ENCODE data around the gene PPFIA1.
"Not testable (repeated sequence)": the region's sequence is repeated elsewhere in the genome, so short reads cannot be mapped to it uniquely, and the experiment has no call there.

PPFIA1 gene

DNA sequence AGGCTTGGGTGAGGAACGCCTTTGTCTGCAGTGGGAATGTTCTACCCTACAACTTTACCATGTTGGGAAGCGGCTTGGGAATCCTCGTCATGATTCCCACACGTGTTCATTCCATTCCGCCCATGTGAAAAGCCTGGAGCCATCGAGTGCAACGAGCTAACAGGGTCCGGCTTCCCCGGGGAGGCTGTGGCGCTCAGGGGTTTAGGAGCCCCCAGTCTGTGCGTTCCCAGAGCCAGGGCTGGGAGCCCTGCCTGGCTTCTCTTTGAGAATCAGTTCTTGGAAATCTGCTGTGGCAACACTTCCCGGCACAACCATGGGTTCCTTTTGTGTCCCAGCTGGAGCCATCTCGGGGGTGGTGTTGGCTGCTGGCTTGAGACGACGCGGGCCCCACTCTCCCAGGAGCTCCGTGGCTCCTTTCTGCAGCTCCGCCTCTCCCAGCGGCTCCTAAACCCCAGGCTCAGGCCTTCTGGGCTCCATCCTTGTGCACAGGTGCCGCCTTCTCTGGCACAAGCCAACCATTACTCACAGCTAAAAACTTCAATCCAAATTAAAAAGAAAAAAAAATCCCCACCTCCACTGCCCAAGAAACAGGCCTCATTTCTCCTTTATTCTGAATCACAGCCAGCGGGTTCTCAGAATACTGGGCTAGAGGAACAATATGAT, 18.7 kb upstream of the PPFIA1 start:
- no peak for DNase-seq (ENCODE audit: low read depth)

DNA sequence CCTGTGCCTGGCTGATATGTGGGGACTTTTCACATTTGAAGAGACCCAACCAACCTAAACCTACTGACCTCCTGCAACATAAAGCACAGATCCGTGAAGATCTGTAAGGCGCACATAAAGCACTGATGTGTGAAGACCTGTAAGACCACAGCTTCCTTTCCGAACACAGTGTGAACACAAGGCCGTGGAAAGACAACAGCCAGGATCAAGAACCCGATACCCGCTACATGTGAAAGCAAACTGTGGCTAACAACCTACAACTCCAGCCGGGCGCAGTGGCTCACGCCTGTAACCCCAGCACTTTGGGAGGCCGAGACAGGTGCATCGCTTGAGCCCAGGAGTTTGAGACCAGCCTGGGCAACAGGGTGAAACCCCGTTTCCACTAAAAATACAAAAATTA, 17.6 kb upstream of the PPFIA1 start:
- no peak for DNase-seq (ENCODE audit: low read depth)

DNA sequence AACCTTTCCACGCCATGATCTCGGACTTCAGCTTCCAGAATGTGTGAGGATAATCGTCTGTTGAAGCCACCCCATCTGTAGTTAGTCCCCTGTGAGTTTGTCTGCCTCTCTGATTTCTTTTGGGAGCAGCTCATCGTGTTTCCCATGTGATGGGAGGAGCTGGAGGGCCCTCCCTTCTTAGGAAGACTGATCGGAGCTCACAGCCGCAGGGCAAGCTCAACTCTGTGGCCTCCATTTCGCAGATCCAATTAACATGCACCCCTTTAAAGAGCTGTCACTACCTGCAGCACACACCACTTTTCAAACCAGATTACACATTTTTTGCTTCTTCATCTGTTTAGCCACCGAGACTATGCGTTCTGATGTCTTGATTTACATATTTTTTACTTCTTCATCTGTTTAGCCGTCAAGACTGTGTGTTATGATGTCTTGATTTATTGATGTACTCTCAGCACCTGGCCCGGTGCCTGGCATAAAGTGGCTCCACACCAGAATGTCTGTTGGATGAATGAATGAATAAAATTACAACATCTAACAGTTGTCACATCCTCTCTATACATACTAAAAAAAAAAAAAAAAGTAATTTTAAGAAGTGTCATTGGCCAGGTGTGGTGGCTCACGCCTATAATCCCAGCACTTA, 14.9 kb upstream of the PPFIA1 start:
- DNase-seq (ENCODE audit: low read depth): no peak

DNA sequence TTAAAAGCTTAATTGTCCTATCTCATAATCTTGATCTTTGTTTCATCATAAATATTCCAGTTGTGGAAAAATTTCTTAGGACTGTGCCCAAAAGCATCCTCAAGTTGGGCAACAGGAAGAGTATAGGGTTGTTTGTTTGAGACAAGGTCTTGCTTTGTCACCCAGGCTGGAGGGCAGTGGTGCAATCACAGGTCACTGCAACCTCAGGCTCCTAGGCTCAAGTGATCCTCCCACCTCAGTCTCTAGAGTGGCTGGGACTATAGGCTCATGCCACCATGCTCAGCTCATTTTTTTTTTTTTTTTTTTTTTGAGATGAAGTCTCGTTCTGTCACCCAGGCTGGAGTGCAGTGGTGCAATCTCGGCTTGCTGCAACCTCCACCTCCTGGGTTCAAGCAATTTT, 11.4 kb upstream of the PPFIA1 start:
- DNase-seq (ENCODE audit: low read depth): not testable (repeated sequence)

DNA sequence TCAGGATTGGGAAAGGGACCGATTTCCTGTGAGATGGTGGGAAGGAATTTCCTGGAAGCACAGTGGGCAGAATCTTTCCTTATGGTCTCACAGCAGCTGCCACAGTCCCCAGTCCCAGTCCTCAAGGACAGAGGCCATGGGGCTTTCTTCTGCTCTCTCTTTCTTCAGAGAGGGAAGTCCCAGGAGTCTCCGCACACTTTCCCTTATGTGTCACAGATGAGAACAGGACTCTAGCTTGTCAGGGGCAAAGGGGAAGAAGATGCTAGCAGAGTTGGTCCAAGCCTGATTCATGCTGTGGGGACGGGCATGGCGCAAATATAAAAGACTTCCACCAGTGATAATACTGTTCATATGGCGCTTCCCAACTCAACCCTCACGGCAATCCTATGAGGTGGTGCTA, 7.5 kb upstream of the PPFIA1 start:
- DNase-seq (ENCODE audit: low read depth): no peak

DNA sequence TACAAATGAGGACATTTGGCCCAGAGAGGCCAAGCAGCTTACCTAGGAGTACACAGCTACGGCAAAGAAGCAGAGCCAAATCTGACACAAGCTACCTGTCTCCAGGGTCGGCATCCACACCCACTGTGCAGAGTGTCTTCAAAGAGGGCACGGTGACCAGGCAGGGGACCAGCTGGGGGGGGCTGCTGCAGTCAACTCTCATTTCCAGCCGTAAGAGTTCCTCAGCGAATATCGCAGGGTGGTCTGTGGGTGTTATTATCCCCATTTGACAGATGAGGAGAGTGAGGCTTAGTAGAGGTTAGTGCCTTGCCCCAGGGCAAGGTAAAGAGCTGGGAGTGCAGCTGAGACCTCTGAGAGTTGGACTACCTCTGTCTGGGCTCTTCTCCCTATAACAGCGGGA, 7.1 kb upstream of the PPFIA1 start:
- DNase-seq (ENCODE audit: low read depth): no peak

DNA sequence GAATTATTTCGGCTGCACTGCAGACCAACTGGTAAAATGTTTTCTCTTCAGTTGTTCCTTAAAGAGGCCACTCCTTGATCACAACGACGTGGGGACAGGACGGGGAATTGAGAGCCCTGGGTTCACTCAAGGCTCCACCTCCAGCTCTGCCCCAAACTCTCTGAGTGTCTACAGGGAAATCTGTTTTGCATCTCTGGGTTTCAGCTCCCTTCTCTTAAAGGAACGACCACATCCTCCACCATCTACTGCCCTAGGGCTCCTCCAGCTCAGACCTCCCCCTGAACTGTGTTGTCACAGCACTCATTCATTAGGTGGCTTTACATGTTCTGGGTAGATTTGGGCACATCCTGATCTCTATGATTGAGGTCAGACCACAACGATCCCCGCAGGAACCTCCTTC, 5.1 kb upstream of the PPFIA1 start:
- DNase-seq (ENCODE audit: low read depth): no peak

DNA sequence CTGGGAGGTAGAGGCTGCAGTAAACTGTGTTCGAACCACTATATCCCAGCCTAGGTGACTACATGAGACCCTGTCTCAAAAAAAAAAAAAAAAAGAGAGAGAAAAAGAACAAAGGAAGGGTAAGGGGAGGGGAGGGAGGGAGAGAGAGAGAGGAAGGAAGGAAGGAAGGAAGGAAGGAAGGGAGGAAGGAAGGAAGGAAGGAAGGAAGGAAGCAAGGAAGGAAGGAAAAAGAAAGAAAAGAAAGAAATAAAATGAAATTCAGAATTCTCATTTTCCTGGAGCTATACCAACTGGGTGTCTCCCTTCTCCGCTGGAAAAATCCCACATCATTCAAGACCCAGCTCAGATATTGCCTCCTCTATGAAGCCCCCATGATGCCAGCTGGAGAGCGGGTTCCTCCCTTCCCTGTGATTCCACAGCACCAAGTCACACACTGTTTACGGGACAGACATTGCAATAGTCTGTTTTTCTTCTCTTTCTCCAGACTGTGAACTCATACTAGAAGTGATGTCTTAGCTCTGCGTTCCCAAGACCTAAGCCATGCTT, 3.0 kb upstream of the PPFIA1 start:
- DNase-seq (ENCODE audit: low read depth): no peak

DNA sequence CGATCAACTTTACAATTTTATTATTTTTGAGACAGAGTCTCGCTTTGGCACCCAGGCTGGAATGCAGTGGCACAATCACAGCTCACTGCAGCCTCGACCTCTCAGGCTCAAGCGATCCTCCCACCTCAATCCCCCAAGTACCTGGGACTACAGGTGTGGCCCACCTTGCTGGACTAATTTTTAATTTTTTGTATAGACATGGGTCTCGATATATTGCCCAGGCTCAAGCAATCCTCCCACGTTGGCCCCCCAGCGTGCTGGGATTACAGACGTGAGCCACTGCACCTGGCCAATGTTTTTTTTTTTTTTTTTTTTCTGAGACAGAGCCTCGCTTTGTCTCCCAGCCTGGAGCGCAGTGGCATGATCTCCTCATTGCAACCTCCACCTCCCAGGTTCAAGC, 2.0 kb upstream of the PPFIA1 start:
- DNase-seq (ENCODE audit: low read depth): no peak

DNA sequence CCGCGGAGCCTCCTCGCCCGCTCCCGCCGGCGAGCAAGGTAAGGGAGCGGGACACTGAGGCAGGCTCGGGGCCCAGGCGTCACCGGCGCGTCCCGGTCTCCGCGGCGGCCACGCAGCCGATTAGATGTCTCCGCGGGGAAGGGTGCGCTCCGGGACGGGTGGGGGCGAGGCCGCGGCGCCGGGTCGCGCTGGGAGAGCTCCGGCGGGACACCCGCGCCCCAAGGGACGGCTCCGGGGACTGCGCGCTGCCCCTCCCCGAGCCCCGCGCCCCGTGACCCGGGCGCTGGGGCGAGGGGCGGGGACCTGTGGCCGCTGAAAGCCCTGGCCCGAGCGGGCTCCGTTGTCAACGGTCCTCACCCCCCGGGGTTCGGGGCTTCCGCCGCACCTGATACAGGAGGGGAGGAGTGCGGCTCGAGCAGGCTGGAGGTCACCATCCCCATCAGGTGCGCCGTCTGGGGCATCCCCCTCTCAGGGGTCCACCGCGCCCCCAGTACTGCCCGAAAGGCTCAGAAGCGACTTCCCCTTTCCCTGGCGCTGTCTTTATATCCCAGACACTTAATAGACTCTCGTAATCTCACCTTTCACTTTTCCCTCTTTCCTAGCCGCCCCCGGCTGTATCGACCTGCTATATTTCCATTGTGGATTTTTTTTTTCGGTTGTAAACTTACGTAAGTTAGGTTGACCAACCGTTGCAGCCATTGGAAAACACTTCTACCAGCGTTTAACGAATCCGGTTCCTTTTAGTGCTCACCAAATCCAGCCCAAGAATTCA, 573 bp downstream of the PPFIA1 start:
- no peak for DNase-seq (ENCODE audit: low read depth)

DNA sequence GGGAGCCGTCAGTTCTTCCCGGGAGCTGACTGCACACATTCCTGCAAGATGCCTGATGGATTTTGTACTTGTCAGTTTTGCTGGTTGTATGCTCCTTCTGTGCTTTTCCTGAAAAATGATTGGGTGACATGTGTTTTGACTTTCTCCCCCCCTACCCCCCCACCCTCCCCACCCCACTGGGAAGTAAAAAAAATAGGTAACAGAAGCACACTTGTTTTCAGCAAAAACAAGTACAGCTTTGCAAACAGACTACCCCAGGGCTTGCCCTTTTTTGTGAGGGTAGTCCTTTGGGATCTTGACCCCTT, 1.1 kb downstream of the PPFIA1 start:
- DNase-seq (ENCODE audit: low read depth): no peak

DNA sequence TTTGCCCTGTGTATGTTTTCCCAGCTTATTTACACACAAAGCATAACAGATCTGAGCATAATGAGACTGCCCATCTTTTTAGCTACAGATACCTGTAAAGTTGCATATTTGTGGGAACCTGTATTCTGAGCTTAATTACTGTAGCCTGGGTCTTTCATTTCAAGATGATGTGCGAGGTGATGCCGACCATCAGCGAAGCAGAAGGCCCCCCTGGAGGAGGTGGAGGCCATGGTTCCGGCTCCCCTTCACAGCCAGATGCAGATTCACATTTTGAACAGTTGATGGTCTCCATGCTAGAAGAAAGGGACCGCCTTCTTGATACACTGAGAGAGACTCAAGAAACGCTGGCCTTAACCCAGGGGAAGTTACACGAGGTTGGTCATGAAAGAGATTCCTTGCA, 1.5 kb downstream of the PPFIA1 start:
- no peak for DNase-seq (ENCODE audit: low read depth)

DNA sequence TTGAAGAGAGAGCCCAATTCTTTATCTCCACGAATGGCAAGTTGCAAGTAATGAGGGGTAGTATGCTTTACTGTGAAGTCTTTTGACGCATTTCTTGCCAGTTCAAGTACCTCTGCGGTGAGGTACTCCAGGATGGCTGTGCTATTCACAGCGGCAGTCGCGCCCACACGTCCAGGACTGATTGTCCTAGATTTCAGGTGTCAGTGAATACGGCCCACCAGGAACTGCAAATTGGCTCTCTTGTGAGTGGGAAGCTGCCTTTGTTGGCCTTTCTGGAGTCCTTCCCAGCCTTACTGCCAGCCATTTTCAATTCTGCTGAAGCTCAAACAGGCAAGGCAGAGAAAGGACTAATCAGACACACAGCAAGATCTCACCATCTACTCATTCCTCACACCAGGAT, 8.5 kb downstream of the PPFIA1 start:
- DNase-seq (ENCODE audit: low read depth): no peak

DNA sequence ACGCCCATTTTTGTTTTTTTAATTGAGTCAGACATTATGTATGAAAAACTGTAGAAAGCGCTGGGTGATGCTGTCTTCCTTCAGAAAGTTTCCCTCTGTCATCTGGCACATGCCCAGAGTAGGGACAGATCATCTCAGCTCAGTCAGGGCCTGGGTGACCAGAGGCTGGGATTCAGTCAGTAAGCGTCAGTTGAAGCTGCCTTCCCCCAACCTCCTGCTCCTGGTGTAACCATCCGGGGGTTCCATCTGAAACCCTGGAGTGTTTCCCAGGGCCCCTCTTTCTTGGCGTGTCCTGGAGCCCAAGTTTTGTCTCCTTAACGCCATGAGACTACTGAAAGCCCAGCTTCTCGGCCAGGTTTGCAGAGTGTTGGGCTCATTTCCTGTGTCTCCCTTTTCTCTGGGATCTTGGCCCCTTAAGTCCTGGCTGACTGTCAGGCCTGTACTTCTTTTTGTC, 10.7 kb downstream of the PPFIA1 start:
- no peak for DNase-seq (ENCODE audit: low read depth)

DNA sequence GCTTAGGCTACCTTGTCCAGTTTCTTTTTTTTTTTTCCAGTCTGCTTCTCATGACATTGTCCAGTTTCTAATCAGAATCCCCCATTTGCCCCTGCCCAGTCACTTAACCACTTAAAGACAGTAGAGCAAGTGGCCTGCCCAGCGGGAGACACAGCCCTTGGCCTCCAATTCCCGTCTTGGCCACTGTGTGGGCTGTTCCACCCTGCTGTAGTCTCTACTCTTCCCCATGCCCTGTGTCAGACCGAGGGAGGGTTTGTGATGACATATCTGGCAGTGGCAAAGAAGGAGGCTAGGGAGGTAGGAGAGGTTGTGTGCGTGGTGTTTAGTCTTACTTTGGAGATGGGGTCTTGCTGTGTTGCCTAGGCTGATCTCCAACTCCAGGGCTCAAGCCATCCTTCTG, 11.5 kb downstream of the PPFIA1 start:
- DNase-seq (ENCODE audit: low read depth): no peak

DNA sequence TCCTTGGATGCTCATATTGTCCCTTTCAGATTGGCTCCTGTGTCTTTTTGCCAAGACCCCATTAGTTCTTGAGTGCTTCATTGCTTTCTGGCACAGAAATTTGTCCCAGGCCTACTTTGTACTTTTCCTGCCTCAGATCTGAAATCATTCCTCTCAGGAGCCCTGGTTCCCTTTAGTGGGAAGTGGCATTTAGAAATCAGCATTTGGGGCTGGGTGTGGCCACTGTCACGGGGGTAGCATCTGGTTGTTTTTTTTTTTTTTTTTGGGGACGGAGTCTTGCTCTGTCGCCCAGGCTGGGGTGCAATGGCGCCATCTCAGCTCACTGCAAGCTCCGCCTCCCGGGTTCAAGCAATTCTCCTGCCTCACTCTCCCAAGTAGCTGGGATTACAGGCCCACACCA, 18.2 kb downstream of the PPFIA1 start:
- DNase-seq (ENCODE audit: low read depth): no peak

DNA sequence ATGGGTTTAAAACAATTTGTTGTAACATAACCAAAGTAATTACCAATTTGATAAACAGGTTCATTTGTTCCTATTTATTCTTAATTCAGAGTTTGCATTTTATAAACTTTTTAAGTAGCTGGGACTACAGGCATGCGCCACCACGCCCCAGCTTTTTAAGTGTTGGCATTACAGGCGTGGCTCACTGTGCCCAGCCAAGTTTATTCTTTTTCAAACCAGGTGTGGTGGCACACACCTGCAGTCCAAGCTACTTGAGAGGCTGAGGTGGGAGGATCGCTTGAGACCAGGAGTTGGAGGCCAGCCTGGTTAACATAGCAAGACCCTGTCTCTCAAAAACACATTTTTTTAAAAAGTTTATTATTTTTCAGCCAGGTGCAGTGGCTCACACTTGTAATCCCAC, 19.1 kb downstream of the PPFIA1 start:
- DNase-seq (ENCODE audit: low read depth): no peak

DNA sequence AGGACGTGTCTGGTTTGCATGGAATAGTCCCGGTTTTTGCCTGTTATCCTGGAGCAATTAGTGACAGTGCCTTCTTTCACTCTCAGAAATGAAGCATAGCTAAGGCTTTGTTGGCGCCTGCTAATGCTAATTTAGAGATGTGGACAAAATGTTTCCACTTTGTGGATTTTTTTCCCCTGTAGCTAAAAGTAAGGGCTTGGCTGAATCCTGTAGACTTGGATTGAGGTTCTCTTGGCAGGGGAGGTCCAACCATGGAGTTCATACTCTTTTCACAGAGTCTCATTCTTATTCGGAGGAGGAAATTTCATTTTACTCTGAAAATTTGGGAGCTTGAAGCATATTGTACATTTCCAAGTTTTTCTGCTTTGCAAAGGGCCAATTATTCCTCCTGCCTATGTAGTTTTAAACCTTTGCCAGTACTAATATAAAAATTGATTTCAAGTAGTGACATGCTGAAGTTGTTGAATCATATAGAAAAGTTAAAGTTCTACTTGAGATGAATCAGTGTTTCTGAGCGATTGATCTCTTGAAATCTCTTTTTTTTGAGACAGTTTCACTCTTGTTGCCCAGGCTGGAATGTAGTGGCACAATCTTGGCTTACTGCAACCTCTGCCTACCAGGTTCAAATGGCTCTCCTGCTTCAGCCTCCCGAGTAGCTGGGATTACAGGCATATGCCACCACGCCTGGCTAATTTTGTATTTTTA, 20.0 kb downstream of the PPFIA1 start:
- DNase-seq (ENCODE audit: low read depth): no peak

DNA sequence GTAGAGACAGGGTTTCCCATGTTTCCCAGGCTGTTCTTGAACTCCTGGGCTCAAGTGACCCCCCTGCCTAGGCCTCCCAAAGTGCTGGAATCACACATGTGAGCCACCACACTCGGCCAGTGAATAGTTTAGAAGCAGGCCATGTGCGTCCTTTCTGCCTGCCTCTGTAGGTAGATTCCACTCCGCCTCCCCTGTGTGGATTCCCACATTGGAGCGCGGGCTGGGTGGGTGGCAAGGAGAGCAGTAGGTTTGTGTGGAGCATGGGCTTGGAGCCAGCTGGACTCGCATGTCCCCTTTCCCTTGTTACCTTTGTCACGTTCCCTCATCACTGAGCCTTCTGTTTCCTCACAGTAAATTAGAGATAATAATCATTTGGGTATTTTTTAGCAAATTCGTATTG, 21.7 kb downstream of the PPFIA1 start:
- DNase-seq (ENCODE audit: low read depth): no peak

DNA sequence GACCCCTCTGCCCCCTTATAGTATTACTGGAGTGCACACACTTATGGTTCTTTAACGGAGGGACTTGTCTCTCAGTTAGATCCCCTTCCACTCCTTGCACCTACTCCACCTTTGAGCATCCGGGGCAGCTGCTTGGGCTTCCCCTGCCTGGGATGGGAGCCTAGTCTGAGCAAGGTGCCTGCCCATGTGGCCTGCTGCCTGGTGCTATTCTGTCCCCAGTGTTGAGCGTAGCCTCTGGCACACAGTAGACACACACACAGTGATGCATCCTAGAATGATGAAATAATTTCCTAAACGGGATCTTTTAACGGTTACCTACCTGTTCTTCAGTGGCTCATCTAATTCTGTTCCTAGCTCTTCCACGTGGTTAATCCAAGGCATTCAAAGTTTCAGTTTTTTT, 22.4 kb downstream of the PPFIA1 start:
- no peak for DNase-seq (ENCODE audit: low read depth)

DNA sequence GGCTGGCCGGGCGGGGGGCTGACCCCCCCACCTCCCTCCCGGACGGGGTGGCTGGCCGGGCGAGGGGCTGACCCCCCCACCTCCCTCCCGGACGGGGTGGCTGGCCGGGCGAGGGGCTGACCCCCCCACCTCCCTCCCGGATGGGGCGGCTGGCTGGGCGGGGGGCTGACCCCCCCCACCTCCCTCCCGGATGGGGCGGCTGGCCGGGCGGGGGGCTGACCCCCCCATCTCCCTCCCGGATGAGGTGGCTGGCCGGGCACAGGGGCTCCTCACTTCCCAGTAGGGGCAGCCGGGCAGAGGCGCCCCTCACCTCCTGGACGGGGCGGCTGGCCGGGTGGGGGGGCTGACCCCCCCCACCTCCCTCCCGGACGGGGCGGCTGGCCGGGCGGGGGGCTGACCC, 24.7 kb downstream of the PPFIA1 start:
- not testable (repeated sequence) for DNase-seq (ENCODE audit: low read depth)

DNA sequence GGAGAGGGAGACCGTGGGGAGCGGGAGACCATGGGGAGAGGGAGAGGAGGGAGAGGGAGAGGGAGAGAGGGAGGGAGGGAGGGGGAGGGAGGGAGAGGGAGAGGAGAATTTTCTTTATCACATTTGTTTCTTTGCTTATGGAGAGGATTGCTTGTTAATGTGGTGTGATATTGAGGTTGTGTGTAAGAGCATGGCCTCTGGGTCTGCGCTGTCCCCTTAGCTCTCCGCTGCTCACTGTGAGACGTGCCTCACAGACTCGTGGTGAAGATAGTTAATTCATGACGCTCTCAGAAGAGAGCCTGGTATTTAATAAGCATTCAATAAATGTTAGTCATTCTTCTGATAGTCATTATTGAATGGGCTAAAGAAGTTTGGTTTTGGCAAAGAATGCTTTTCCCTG, 26.2 kb downstream of the PPFIA1 start:
- DNase-seq (ENCODE audit: low read depth): no peak

DNA sequence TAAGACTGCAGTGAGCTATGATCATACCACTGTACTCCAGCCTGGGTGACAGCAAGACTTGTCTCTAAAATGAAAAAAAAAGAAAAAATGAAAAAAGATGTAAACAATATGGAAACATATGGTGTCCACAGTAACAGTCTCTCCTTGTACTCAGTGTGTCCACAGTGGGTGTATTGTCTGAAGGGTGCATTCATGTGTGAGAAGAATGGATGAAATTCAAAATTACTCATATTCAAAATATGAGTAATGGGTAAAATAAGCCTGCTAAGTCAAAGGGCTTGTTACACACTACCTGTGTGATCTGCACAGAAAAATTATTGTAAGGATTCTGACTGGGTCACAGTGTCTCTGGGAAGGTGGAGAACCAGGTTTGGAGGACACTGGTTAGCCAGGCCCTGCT, 26.9 kb downstream of the PPFIA1 start:
- DNase-seq (ENCODE audit: low read depth): no peak
